DND-41 (cell line): ENCODE data around the gene SDCBP2.
"Not testable (repeated sequence)": the region's sequence is repeated elsewhere in the genome, so short reads cannot be mapped to it uniquely, and the experiment has no call there.

Source experiments
- ATAC-seq: fragments of 200-7000 bp; cut with Tn5 transposase; 3 replicates; pipeline ENCODE4 v1.9.1; 2021; ENCODE audit warnings: low read depth; ENCODE audit not compliant: insufficient read depth
- DNase-seq: peaks from one replicate; pipeline ENCODE4 v3.0.0-alpha.2; 2020
- H2AFZ ChIP-seq: 2 replicates; pipeline ENCODE4 v1.6.0; 2012; ENCODE audit warnings: low read depth, low read length
- H3K27ac ChIP-seq: 2 replicates; pipeline ENCODE4 v1.5.1; 2012; ENCODE audit warnings: low read length, inconsistent platforms
- H3K27me3 ChIP-seq: fragments of 200-600 bp; sonication (generic); 2 replicates; pipeline ENCODE4 v1.6.0; 2012; ENCODE audit warnings: low read length, mild to moderate bottlenecking, inconsistent platforms; ENCODE audit not compliant: insufficient read depth, poor library complexity
- H3K36me3 ChIP-seq: 2 replicates; pipeline ENCODE4 v1.5.1; 2012; ENCODE audit warnings: low read length, inconsistent platforms; ENCODE audit not compliant: insufficient read depth
- H3K4me1 ChIP-seq: 2 replicates; pipeline ENCODE4 v1.5.1; 2012; ENCODE audit warnings: mild to moderate bottlenecking, low read length; ENCODE audit not compliant: insufficient read depth
- H3K4me2 ChIP-seq: 2 replicates; pipeline ENCODE4 v1.6.0; 2012; ENCODE audit warnings: mild to moderate bottlenecking, moderate library complexity, low read length, inconsistent platforms; ENCODE audit not compliant: insufficient read depth
- H3K4me3 ChIP-seq, 2 experiments: fragments of 200-600 bp in 1 of 2; shearing (Covaris generic) in 1 of 2; 2 replicates each; pipeline ENCODE4 v1.5.1; 2012 to 2016; ENCODE audit warnings: inconsistent platforms in 2 of 2, low read length in 2 of 2, mild to moderate bottlenecking in 2 of 2, low read depth in 1 of 2, moderate library complexity in 1 of 2
- H3K79me2 ChIP-seq: 2 replicates; pipeline ENCODE4 v1.6.0; 2012; ENCODE audit warnings: low read length, inconsistent platforms; ENCODE audit not compliant: insufficient read depth
- H3K9ac ChIP-seq: 2 replicates; pipeline ENCODE4 v1.6.0; 2012; ENCODE audit warnings: low read depth, mild to moderate bottlenecking, inconsistent platforms, low read length, moderate library complexity
- H3K9me3 ChIP-seq: 2 replicates; pipeline ENCODE4 v1.5.1; 2012; ENCODE audit warnings: low read length, moderate library complexity, mild to moderate bottlenecking, inconsistent platforms; ENCODE audit not compliant: insufficient read depth, severe bottlenecking
- H4K20me1 ChIP-seq: 2 replicates; pipeline ENCODE4 v1.6.0; 2012; ENCODE audit warnings: low read length; ENCODE audit not compliant: insufficient read depth
- CTCF ChIP-seq: IDR thresholded peaks from 2 replicates; pipeline ENCODE4 v1.5.1; 2012; ENCODE audit warnings: borderline replicate concordance, low read length, moderate library complexity, mild to moderate bottlenecking; ENCODE audit not compliant: poor library complexity, severe bottlenecking; ENCODE audit errors: extremely low read depth
- EZH2 ChIP-seq: IDR thresholded peaks from 3 replicates; pipeline ENCODE4 v1.6.1; 2012; ENCODE audit warnings: borderline replicate concordance, low read depth, mild to moderate bottlenecking, moderate library complexity, low read length, inconsistent platforms; ENCODE audit not compliant: severe bottlenecking

The SDCBP2 gene

GRCh38 chr20:1346315-1346969 is 17.5 kb upstream of the SDCBP2 start:
- TF ChIP-seq CTCF, result no peak
- TF ChIP-seq EZH2, result no peak

GRCh38 chr20:1345756-1346093 is 16.8 kb upstream of the SDCBP2 start:
- ATAC-seq, result no peak
- peaks cover 6% of the 10 kb centered on the region for H3K9me3 ChIP-seq
- DNase-seq, result no peak
- no peak overlapping the region for H3K4me3 ChIP-seq
- no peak overlapping the region for H2AFZ ChIP-seq
- no peaks in the 10 kb centered on the region for H3K79me2 ChIP-seq
- H3K27me3 ChIP-seq, result no peaks in the 10 kb centered on the region
- TF ChIP-seq CTCF, result no peak
- H3K9ac ChIP-seq, result no peak overlapping the region
- no peak overlapping the region for H3K4me2 ChIP-seq
- 0 out of 2 replicates have a peak, but pooled peaks cover 2% of the 10 kb centered on the region for H3K36me3 ChIP-seq
- H3K4me1 ChIP-seq, result peaks cover 16% of the 10 kb centered on the region
- H4K20me1 ChIP-seq, result peaks cover 5% of the 10 kb centered on the region
- no peak overlapping the region for H3K27ac ChIP-seq

More at GRCh38 chr20:1346315-1346969, 17.5 kb upstream of the SDCBP2 start:
- Histone ChIP-seq H3K4me1 (peaks cover 16% of the 10 kb centered on the region), H3K79me2 (peaks cover 1% of the 10 kb centered on the region; the same call in 1 of the 2 replicates), H3K9me3 (peaks cover 6% of the 10 kb centered on the region), H3K36me3 (no peaks in the 10 kb centered on the region), H3K27me3 (no peaks in the 10 kb centered on the region), H2AFZ (no peak overlapping the region), H3K9ac (no peak overlapping the region), H3K27ac (peak overlapping the region; percentile 18; the same call in 1 of the 2 replicates), H3K4me2 (no peak overlapping the region), H3K4me3 (no peak overlapping the region), H4K20me1 (peaks cover 2% of the 10 kb centered on the region)
- no peak for DNase-seq
- ATAC-seq, result peak; percentile 62; the same call in 2 of the 3 replicates

- no peaks in the 10 kb centered on the region for H3K79me2 ChIP-seq
- no peak for TF ChIP-seq CTCF
- no peak for TF ChIP-seq EZH2
- no peak overlapping the region for H3K4me3 ChIP-seq
- no peak overlapping the region for H2AFZ ChIP-seq
- H3K4me1 ChIP-seq, result peaks cover 16% of the 10 kb centered on the region
- 0 out of 2 replicates have a peak, but pooled peaks cover 5% of the 10 kb centered on the region for H3K36me3 ChIP-seq
- no peak overlapping the region for H3K4me2 ChIP-seq
- peaks cover 5% of the 10 kb centered on the region for H4K20me1 ChIP-seq
- H3K9ac ChIP-seq, result no peak overlapping the region
- DNase-seq (peak; percentile 2), ATAC-seq (no peak)
- H3K27me3 ChIP-seq, result no peaks in the 10 kb centered on the region
- H3K9me3 ChIP-seq, result peaks cover 6% of the 10 kb centered on the region
- no peak overlapping the region for H3K27ac ChIP-seq
These were observed 16.3 kb upstream of the SDCBP2 start for GRCh38 chr20:1345030-1345755.

- H4K20me1 ChIP-seq, H3K79me2 ChIP-seq, H3K9ac ChIP-seq, H2AFZ ChIP-seq, H3K9me3 ChIP-seq, H3K27ac ChIP-seq, H3K4me2 ChIP-seq, H3K36me3 ChIP-seq, ATAC-seq, H3K4me3 ChIP-seq, H3K27me3 ChIP-seq: not testable (repeated sequence)
- peak; percentile 2 for DNase-seq
- H3K4me1 ChIP-seq, result peaks cover 16% of the 10 kb centered on the region
These were observed 14.6 kb upstream of the SDCBP2 start for GRCh38 chr20:1343446-1344124.
